ENCODE results near the gene SPACA6. TPM values are rescaled to one million over a fixed set of nuclear protein-coding genes. Genes with fewer than 3 reads are reported as not detected.

Gene SPACA6
- total and polyA plus RNA-seq, 2 experiments from 2014 or later = 5.1 to 11.5 TPM

DNA sequence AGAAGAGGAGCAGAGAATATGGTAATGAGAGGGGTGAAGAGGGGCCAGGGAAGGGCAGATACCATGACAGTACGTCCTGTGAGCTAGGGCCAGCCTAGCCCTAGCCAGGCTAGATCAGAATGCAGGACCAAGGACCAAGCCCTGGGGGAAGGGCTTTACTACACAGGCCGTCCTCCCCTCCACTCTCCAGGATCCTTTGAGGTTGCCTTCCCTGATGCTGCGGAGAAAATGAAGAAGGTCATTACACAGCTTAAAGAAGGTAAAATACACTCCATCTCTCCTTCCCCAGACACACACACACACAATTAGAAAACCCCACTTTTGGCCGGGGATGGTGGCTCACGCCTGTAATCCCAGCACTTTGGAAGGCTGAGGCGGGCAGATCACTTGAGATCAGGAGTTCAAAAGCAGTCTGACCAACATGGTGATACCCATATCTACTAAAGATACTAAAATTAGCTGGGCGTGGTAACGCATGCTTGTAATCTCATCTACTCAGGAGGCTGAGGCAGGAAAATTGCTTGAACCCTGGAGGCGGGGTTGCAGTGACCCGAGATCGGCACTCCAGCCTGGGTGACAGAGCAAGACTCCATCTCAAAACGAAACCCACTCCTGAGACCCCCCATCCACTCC is 8.5 kb downstream of the SPACA6 start (continued):
- no peak for TF ChIP-seq ZNF462 (CRISPR knock-in tag; IDR thresholded peaks at IDR 0.05)
- TF ChIP-seq STAT1 (IDR thresholded peaks at IDR 0.05; ENCODE audit: unreplicated experiment) = no peak
- TF ChIP-seq ETS1 (IDR thresholded peaks at IDR 0.05) = no peak

DNA sequence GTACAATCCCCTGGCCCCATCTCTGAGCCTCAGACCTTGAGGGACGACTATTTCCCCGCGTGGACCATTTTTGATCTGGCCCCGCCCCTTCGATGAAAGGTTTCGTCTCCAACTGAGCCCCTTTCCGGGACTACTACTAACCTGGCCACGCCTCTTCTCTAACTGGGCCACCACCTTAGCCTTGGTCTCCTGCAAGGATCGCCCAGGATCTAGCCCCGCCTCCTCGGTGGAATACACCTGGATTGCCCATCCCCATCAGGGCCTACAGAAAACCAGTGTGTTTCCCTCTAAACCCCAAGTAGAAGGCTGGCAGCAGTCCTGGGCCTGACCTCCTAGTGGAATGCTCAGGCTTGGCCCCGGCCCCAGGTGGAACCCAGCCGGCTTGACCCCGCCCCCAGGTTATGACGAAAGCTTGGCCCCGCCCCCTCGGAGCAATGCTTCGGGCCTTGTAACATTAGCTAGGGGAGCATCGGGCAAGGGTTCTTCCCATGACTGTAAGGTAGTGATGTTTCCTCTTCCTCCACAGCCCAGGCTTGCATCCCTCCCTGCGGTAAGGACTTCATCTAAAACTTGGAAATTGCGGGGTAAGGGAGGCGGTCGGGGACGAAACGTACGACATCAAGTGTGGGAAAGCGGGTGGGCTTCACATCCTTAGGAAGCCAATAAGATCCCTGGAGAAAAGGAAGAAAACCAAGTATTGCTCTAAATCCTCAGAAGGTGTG is 9.1 kb downstream of the SPACA6 start:
- ATAC-seq (peak; percentile 58), DNase-seq (ENCODE audit: low spot score) (peak; percentile 93)
- peaks cover 18% of the 10 kb centered on the region for H3K4me1 ChIP-seq (ENCODE audit: insufficient read depth)
- peak overlapping the region; percentile 84 for H2AFZ ChIP-seq
- Mint-ChIP-seq H3K4me3 (peak overlapping the region; percentile 87), H3K27me3 (ENCODE audit: insufficient read depth, low read depth, poor library complexity) (peaks cover 26% of the 10 kb centered on the region), H3K9me3 (no peaks in the 10 kb centered on the region; the same call in 1 of the 3 replicates), H3K36me3 (ENCODE audit: low read depth) (peaks cover 37% of the 10 kb centered on the region), H3K27ac (peak overlapping the region; percentile 97), H3K4me1 (peaks cover 27% of the 10 kb centered on the region)
- peaks cover 3% of the 10 kb centered on the region; the same call in 1 of the 2 replicates for H3F3A ChIP-seq (replicated peaks; ENCODE audit: low read depth)
- peak overlapping the region; percentile 66 for H3K4me3 ChIP-seq
- H3K36me3 ChIP-seq (ENCODE audit: insufficient read depth) = no peaks in the 10 kb centered on the region
- H3K27ac ChIP-seq (ENCODE audit: low read depth) = peak overlapping the region; percentile 94
- H3K79me2 ChIP-seq (replicated peaks; ENCODE audit: insufficient read depth) = no peaks in the 10 kb centered on the region
- peak overlapping the region; percentile 82 for H3K4me2 ChIP-seq
- H3K27me3 ChIP-seq (ENCODE audit: insufficient read depth) = no peaks in the 10 kb centered on the region
- peaks cover 3% of the 10 kb centered on the region; the same call in 1 of the 2 replicates for H4K20me1 ChIP-seq (replicated peaks; ENCODE audit: insufficient read depth)
- H3K9me2 ChIP-seq (ENCODE audit: insufficient read depth) = no peaks in the 10 kb centered on the region
- peak; percentile 60 for TF ChIP-seq POLR2AphosphoS5 (IDR thresholded peaks at IDR 0.05; ENCODE audit: low read depth)
- no peak for TF ChIP-seq ZNF114 (CRISPR knock-in tag; IDR thresholded peaks at IDR 0.05)
- no peak for TF ChIP-seq ETS1 (IDR thresholded peaks at IDR 0.05)
- TF ChIP-seq REST (IDR thresholded peaks at IDR 0.05; ENCODE audit: unreplicated experiment) = no peak
- no peak for TF ChIP-seq EZH2phosphoT487 (IDR thresholded peaks at IDR 0.05; ENCODE audit: unreplicated experiment)
- no peak for TF ChIP-seq ZNF331 (CRISPR knock-in tag; IDR thresholded peaks at IDR 0.05; ENCODE audit: low read depth)
- no peak for TF ChIP-seq EZH2 (IDR thresholded peaks at IDR 0.05; ENCODE audit: low read depth, unreplicated experiment)
- TF ChIP-seq STAT1 (IDR thresholded peaks at IDR 0.05; ENCODE audit: unreplicated experiment) = no peak
- no peak for TF ChIP-seq NANOG (IDR thresholded peaks at IDR 0.05; ENCODE audit: borderline replicate concordance)
